Left renal pelvis (tissue), 4 donors: ENCODE data around the gene CHD2. TPM values are rescaled to one million over a fixed set of nuclear protein-coding genes. Genes with fewer than 3 reads are reported as not detected.
A peak's percentile ranks its signal among the peaks of the same experiment; 100 is the strongest.
"Not testable (repeated sequence)": the region's sequence is repeated elsewhere in the genome, so short reads cannot be mapped to it uniquely, and the experiment has no call there.

Experiments used
- DNase-seq, 4 donors: peaks; one replicate each; pipeline ENCODE4 v3.0.0-alpha.2; 2013; ENCODE audit warnings: low read depth in 4 of 4, low spot score in 3 of 4
- polyA plus RNA-seq, 4 donors: library from polyadenylated mRNA; unstranded; fragments of 120-200 nt; gene quantifications; one replicate each; pipeline ENCODE4 v1.2.1, GENCODE V29; 2013; ENCODE audit not compliant: insufficient read length in 4 of 4

Gene CHD2
- polyA plus RNA-seq, 4 donors: 82.1 to 132 (median 119) TPM

DNA sequence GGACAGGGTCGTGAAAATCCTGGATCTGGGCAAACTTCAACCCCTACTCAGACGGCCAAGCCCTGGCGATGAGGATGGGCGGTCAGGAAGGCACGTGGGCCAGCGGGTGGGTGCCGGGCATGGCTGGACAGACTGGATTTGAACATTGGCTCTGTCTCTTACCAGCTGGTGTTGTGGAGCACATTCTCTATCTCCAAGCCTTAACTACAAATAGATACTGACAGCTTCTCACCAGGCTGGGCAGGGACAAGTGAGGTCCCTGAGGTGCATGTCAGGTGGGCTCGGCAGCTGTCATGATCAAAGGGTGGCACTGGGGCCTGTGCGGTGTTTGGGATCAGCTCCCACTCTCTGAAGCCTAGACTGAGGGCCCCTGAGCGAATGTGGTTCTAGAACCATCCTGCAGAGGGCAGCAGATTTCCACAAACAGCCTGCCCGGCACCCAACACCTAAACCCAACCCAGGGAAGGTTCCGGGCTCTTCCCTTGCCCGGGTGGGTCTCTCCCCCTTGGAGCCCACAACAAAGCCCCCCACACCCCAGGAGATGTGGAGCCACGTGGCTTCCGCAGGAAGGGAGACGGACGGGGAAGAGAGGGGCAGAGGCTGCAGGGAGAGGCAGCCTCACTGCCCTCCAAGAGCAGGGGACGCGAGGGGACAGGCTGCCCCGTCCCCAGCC lies 130.4 kb downstream of the CHD2 start:
- DNase-seq: peak in 2 of 4 donors; percentile 37 to 39

DNA sequence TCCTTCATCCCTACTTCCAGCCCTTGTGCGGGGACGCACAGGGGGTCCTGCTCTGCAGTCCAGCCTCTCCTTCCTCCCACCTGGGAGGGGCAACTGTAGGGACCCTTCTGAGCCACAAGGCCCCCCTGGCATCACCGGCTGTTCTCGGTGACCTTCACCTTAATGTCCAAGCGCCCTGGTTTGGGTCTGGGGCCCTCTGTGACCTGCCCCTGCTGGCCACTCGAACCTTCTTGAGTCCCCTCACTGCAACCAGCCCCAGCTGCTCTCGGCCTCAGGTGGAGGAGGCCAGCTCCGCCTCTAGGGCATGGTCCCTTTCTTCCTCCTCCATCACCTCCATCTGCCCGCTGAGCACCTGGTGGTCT lies 131.0 kb downstream of the CHD2 start:
- DNase-seq: no peak

DNA sequence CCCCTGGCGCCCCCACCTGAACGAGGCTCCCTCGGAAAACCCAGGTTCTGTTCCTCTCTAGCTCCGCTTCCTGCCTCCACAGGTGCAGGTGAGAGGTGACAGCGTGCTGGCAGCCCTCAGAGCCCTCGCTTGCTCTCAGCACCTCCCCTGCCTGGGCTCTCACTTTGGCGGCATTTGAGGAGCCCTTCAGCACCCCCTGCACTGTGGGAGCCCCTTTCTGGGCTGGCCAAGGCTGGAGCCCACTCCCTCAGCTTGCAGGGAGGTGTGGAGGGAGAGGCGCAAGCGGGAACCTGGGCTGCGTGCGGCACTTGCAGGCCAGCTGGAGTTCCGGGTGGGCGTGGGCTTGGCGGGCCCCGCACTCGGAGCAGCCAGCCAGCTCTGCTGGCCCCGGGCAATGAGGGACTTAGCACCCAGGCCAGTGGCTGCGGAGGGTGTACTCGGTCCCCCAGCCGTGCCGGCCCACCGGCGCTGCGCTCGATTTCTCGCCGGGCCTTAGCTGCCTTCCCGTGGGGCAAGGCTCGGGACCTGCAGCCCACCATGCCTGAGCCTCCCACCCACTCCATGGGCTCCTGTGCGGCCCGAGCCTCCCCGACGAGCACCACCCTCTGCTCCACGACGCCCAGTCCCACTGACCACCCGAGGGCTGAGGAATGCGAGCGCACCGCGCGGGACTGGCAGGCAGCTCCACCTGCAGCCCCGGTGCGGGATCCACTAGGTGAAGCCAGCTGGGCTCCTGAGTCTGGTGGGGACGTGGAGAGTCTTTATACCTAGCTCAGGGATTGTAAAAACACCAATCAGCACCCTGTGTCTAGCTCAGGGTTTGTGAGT lies 131.6 kb downstream of the CHD2 start:
- DNase-seq: not testable (repeated sequence)

DNA sequence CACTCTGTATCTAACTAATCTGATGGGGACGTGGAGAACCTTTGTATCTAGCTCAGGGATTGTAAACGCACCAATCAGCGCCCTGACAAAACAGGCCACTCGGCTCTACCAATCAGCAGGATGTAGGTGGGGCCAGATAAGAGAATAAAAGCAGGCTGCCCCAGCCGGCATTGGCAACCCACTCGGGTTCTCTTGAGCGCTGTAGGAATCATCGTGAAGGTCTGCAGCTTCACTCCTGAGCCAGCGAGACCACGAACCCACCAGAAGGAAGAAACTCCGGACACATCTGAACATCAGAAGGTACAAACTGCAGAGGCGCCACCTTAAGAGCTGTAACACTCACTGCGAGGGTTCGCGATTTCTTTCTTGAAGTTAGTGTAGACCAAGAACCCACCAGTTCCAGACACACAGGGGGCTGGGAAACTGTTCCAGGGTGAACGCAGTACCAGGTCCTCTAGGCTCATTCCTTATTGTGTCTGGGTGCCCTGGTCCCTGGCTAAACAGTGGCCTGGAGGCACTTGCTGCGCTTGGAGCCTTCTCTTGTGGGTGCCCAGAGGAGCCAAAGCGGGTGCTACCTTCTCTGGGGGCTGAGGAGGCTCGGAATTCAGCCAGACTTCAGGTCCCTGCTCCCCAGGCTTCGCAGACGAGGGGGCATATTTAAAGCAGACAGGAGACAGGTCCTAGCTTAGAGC lies 132.5 kb downstream of the CHD2 start:
- DNase-seq: not testable (repeated sequence)

DNA sequence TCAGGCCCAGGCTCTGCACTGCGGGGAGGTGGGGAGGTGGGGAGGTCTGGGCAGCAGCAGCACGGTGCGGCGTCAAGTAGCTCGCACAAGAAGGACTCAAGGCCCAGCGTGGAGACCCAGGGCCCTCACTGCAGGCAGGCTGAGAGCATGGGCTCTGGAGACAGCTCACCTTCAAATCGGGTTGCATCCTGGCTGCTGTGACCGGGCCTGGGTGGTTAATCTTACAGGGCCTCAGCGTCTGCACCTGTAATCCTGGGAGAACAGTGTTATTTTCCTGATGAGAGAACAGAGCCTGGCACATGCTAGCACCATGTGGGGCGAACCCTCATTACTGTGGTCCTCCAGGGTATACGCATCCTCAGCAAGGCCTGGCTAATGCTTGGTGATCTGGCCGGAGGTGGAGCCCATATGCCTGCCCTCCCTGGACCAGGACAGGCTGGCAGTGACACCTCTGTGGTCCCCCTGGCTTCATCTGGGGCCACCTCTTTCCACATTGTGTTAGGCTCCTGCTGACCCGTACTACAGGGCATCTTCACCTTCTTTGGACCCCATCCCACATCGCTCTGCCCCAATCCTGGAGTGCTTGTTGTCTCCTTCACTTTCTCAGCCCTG lies 133.4 kb downstream of the CHD2 start:
- DNase-seq: no peak

DNA sequence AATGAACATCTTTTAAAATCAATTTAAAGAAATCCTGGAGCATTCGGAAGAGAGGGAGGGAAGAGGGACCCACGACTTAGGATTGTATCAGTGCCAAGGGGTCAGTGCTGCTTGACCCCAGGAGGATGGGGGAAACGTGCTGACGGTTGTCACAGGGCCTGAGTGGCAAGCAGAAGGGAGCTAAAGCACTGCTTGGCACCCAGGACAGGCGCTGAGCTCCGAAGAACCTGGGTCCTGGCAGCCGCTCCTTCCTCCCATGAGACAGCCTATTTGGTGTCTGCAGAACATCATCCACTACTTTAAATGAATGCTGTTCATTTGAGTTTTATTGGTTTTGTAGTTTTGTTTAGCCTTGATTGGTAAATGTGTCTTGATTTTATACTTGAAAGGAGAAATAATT lies 134.4 kb downstream of the CHD2 start:
- DNase-seq: no peak

DNA sequence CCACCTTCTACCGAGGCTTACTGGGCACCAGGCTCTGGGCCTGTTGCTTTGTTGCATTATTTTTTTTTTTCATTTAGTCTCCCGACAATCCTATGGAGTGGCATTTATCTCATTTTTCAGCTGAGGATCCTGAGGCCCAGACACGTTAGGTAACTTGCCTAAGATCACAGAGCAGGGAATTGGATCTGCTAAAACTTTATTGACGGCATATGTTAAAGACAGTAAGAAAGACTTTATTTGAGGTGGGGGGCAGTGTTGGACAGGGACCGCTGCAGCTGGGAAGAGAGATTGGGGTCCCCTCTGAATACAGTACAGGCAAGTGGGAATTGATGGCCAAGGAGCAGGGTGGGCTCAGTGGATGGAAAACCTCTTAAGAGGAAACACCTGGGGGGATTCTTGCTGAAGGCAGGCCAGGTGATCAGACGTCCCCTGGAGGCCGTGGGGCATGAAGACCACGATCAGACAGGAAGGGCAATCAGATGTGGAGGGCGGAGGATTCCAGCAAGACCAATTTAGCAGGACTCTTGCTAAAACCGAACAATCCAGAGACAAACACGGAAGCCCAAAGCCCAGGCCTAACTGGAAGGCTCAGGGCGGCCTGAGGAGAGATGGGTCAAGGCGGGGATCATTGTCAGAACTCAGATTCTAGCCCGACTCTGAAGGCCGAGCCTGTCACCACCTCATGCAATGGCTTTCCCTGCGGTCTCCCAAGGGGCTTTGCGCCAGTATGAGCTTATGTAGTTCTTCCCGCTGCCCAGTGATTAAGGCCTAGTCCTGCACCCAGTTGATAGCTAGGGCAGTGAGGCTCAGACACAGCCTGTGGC lies 135.2 kb downstream of the CHD2 start:
- no peak for DNase-seq

DNA sequence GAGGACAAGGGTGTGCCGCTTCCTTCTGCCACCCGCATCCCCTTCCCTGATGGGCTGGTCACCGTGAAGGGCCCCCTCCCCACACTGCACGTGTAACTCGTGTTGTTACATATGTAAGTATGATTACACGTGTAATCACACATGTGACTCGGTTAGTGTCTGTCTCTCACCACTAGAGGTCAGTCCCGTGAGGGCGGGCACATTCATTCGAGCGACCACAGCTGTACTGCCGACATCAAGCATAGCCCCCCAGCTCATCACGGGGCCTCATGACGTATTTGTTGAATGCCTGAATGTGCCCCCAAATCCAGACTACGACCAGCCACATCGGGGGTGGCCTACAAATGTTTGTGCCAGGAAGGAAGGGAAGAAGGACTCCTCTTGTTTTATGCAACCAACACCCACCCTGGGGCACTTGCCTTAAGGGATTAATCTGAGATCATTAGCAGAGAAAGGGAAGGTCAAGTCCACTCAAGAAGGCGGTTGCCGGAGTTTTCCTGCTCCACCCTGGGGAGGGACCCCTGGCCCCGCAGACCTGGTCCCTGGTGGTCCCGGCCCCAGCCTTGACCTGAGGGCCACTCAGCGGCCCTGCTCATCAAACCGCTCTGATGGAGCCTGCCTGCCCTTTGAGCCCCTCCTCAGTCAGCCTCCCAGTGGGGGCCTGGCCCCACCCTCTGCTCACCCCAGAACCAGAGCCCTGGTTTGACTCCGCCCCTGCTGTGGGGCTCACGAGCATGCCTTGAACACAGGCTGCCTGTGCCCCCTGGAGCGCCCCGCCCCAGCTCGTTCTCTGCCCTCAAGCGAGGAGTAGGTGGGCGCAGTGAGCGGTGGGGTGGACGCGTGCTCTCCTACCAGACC lies 136.1 kb downstream of the CHD2 start:
- peak in 1 of 4 donors; percentile 26 for DNase-seq

DNA sequence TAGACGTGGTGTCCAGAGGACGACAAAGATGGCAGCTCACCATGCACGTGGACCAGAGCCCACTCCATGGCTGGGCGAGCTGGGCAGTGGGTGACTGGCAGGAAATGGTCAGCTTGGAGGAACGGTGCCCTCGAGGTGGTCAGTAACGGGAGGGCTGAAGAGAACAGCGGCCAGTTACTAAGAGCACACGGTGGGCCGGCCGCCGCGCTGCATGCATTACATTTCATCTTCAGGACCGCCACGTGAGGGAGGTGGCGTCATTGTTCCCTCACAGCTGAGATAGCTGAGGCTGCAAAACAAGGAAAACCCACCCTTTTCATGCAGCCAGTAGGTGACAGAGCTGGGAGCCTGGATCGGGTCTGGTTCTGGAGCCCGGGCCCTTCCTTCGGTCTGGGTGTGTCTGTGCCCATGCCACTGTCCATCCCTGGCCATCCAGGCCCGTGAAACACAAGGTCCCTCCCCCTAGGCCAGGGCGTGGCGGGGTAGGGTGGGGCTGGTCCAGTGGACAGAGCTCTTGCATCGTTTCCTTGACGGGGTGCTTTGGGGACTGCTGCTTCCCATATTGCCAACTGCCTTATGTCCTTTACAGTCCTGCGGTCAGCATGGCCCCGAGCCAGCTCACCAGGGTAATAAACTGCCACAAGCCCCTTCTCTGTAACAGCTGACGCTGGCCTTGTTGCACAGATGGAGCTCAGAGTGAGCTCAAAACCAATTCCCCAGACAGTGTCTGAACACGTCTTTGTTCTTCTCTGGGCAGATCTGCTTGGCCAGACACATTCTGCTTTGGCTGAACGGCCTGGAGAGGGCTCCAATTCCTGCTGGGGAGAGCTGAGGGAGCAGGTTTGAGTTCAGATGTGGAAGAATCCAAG lies 137.1 kb downstream of the CHD2 start:
- DNase-seq: peak in 1 of 4 donors; percentile 26

DNA sequence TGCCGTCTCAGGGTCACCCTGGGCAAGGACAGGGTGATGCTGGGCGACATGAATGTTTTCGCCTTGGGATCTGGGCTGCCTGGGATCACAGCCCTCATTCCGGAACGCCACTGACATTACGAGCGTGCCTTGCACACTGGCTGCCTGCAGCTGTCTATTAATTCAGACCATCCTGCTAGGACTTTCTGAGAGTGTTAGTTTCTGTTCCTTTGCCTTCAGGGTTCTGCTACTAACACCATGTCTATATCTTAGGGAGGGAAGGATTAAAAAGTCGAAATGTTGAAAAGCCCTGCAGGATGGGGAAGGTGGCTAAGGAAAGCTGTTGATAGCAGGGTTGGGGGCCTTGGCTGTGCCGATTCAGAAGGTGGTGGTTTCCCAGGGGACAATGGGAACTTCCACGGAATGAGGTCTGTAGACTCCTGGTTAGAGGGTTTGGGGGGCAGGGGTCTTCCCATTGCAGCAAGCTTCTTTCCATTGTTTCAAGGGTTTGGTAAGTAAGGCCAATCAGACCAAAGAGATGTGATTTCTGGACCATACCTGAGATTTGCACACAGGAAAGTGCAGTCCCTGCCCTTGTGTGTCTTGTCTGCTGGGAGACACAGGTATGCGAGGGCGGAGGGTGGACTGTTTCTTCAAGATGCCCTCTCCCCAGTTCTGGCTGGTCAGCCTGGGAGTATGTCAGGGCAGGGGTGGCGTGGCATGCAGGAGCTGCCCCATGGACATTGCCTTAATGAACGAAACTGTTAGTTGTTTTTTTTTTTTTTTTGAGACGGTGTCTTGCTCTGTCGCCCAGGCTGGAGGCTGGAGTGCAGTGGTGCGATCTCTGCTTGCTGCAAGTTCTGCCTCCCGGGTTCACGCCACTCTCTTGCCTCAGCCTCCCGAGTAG lies 137.9 kb downstream of the CHD2 start:
- no peak for DNase-seq

DNA sequence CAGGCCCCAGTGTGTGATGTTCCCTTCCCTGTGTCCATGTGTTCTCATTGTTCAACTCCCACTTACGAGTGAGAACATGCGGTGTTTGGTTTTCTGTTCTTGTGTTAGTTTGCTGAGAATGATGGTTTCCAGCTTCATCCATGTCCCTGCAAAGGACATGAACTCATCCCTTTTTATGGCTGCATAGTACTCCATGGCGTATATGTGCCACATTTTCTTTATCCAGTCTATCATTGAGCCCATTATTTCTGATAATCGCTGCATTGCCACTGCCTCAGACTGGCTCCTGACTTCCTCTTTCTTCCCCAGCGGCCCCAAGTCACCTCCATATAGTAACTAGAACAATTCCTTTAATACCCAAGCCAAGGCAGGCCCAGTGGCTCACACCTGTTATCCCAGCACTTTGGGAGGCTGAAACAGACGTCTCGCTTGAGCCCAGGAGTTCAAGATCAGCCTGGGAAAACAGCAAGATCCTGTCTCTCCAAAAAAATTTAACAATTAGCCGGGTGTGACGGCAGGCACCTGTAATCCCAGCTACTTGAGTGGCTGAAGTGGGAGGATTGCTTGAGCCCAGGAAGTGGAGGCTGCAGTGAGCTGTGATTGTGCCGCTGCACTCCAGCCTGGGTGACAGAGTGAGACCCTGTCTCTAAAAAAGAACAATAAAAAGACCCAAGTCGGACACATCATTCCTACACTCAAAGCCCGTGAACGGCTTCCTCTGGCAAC lies 139.6 kb downstream of the CHD2 start:
- DNase-seq: not testable (repeated sequence)

DNA sequence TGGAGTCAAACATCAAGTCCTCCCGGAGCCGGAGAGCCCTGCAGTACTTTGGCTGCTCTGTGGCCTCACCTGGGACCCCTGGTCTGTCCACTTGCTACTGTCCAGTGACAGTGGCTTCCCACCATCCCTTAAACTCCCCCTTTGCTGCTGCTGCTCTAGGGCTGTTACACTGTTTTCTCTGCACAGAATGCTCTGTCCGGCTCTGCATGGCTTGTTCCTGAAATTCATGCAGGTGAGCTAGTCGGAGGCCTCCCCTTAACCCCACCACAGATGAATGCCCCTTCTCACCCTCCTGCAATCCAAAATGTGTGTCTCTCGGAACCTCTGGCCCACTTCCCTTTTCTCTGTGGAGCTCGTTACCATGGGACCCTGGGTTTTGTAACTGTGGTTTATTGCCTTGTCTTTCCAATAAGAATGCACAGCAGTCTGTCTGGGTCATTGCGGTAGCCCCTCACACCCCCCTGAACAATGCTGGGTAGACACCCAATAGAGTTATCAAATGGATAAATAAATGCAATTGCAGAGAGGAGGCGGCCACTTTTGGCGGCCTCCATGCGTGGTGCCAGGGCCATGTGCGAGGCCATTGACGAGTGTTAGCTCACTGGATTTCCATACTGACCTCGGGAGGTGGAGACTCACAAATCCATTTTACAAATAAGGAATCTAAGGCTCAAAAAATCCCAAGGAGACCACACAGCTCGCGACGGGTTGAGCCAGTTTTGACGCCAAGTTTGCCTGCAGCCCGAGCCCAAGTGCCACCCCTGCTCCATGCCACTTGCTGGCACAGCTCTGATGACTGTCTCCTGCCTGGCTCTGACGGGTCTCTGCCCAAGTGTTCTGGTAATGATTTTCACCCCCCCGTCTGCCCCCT lies 140.4 kb downstream of the CHD2 start:
- DNase-seq: no peak

DNA sequence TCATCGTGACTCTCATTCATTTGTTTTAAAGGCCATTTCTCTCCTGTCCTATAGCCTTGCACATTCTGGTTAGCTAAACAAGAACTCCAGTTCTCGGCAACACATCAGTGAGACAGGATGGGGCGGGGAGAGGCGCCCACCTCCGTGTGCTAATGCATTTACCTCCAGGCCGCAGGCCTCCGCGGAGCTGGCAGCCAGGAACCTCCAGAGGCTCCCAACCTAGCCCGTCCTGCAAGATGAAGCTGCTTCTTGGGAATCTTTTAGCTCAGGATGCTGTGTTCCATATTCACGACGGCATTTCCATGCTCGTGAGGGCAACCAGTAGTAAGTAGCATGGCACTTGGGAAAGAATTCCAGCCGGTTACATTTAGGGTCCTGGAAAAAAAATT lies 141.0 kb downstream of the CHD2 start:
- DNase-seq: no peak

DNA sequence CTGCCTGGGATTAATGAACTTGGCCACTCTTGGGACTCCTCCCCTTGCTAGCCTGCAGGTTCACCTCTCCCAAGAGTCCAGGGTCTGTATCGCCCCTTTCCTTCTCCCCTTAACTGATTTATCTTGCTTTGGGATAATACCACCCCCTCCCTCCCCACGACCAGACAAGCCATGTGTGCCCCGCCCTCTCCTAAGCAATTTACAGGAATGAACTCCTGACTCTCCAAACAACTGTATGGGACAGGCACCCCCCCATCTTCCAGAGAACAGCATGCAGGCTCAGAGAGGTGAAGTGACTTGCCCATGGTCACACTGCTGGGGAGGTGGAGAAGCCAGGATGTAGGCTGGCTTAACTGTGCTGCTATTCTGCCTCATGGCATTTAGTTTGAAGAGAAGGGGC lies 142.1 kb downstream of the CHD2 start:
- no peak for DNase-seq

DNA sequence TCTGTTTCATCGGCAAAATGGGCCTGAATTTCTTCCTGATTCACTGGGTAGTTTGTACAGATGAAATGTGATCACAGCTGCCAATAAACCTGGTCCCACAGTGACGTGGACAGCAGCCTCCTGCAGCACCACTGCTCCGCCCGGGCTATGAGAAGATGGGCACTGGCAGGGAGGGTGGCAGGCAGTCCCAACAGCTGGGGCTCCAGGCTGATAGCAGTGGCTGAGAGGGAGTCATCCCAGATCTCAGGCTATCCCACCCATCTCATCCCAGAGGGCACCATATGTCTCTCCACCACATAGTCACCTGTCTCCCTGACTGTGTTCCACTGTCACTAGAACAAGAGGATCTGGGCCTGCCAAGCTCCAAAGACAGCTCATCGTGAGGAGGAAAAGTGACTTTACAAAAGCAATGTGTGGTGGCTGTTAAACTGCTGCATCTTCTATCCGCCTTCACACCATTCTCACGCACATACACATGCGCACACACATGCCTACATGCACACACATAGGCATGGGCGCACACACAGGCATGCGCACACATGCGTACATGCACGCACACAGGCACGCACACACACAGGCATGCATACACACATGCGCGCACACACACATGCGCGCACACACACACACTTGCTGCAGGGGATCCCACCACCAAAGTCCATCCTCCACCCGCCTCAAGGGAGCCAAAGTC lies 142.7 kb downstream of the CHD2 start:
- DNase-seq: no peak
